Caco-2 (cell line): Measurements from ENCODE around the gene EHF. TPM values are rescaled to one million over a fixed set of nuclear protein-coding genes. Genes with fewer than 3 reads are reported as not detected.

Experiments used
- BruUV-seq: library from RNA; stranded (reverse); fragments of 400-500 nt; replicated peaks from 2 replicates; lab custom pipeline; 2021; lab: Mats Ljungman, UMichigan
- CTCF ChIA-PET: fragments of 300-600 bp; sonication (Branson Sonifier 250); formaldehyde crosslinking; loops from one replicate; lab custom pipeline; 2022; ENCODE audit warnings: antibody characterized with exemption; lab: Charles Lee
- POLR2A ChIA-PET: fragments of 300-600 bp; sonication (Branson Sonifier 250); formaldehyde crosslinking; loops from one replicate; lab custom pipeline; 2022; ENCODE audit warnings: antibody characterized with exemption; lab: Charles Lee
- DNase-seq, 2 experiments: peaks; one replicate each; pipeline versions ENCODE4 v3.0.0 to v3.0.0-alpha.2; 2020 to 2022
- H3K27me3 ChIP-seq: replicated peaks from 2 replicates; pipeline ENCODE4 v1.6.0; 2011; ENCODE audit warnings: low read length; ENCODE audit not compliant: control insufficient read depth, insufficient read depth
- H3K36me3 ChIP-seq: 2 replicates; pipeline ENCODE4 v1.5.1; 2011; ENCODE audit warnings: low read length; ENCODE audit not compliant: control insufficient read depth, insufficient read depth
- H3K4me1 ChIP-seq: fragments of 250-450 bp; sonication (Bioruptor Pico); 2 replicates; pipeline ENCODE4 v1.5.1; 2020; ENCODE audit warnings: mild to moderate bottlenecking
- H3K4me3 ChIP-seq: 2 replicates; pipeline ENCODE4 v1.5.1; 2011; ENCODE audit warnings: low read depth, mild to moderate bottlenecking, control low read depth, low read length
- H3K9me3 ChIP-seq: fragments of 250-450 bp; sonication (Bioruptor Pico); 2 replicates; pipeline ENCODE4 v1.5.1; 2020; ENCODE audit warnings: mild to moderate bottlenecking, moderate library complexity
- H3K27ac Mint-ChIP-seq: one replicate; pipeline ENCODE4 v1.8.0; 2022; ENCODE audit warnings: mixed read lengths; ENCODE audit not compliant: unreplicated experiment
- H3K27me3 Mint-ChIP-seq: one replicate; pipeline ENCODE4 v1.8.0; 2022; ENCODE audit warnings: mixed read lengths; ENCODE audit not compliant: insufficient read depth, unreplicated experiment
- H3K36me3 Mint-ChIP-seq: one replicate; pipeline ENCODE4 v1.8.0; 2022; ENCODE audit warnings: mild to moderate bottlenecking, mixed read lengths; ENCODE audit not compliant: insufficient read depth, unreplicated experiment
- H3K4me1 Mint-ChIP-seq: one replicate; pipeline ENCODE4 v1.8.0; 2022; ENCODE audit warnings: low read depth, mixed read lengths; ENCODE audit not compliant: unreplicated experiment
- H3K4me3 Mint-ChIP-seq: one replicate; pipeline ENCODE4 v1.8.0; 2022; ENCODE audit warnings: mild to moderate bottlenecking, moderate library complexity, mixed read lengths; ENCODE audit not compliant: unreplicated experiment
- H3K9me3 Mint-ChIP-seq: one replicate; pipeline ENCODE4 v1.8.0; 2022; ENCODE audit warnings: mixed read lengths; ENCODE audit not compliant: unreplicated experiment
- CTCF ChIP-seq, 2 experiments: fragments of 200-600 bp in 1 of 2; IDR thresholded peaks; 1 replicate in 1 of 2; 2 replicates in 1 of 2; pipeline versions ENCODE4 v1.5.1 to v1.8.0; 2011 to 2022; ENCODE audit warnings: antibody characterized with exemption in 1 of 2, control low read depth in 1 of 2, inconsistent platforms in 1 of 2, low read depth in 1 of 2, low read length in 1 of 2, mild to moderate bottlenecking in 1 of 2, moderate library complexity in 1 of 2; ENCODE audit not compliant: insufficient read depth in 1 of 2, severe bottlenecking in 1 of 2, unreplicated experiment in 1 of 2
- intact Hi-C: fragments of 100-400 bp; cut with micrococcal nuclease; formaldehyde crosslinking; loops from one replicate; pipeline ENCODE4 v1.10.0; 2022; ENCODE audit not compliant: unreplicated experiment
- total RNA-seq: library from RNA; stranded (reverse); gene quantifications from 2 replicates; pipeline ENCODE4 v1.2.3, GENCODE V29; 2022

EHF gene
- total RNA-seq, 1 experiment from 2014 or later = 0.11 TPM

GRCh38 chr11:34633640-34633989 lies 12.7 kb downstream of the EHF start:
- CTCF ChIA-PET = no interaction called here
- POLR2A ChIA-PET = no interaction called here
- H3K9me3 ChIP-seq = no peaks in the 10 kb centered on the region
- no peaks in the 10 kb centered on the region for H3K27me3 ChIP-seq
- intact Hi-C loops = no loop called here
- H3K4me1 Mint-ChIP-seq = peaks cover 6% of the 10 kb centered on the region
- H3K9me3 Mint-ChIP-seq = no peaks in the 10 kb centered on the region
- no peak overlapping the region for H3K4me3 Mint-ChIP-seq
- no peaks in the 10 kb centered on the region for H3K36me3 Mint-ChIP-seq
- no peak for DNase-seq
- TF ChIP-seq CTCF (IDR thresholded peaks at IDR 0.05; ENCODE audit: insufficient read depth in 1 of 2, low read depth in 1 of 2, low read length in 1 of 2, severe bottlenecking in 1 of 2, unreplicated experiment in 1 of 2) = no peak
- peaks cover 26% of the 10 kb centered on the region for H3K4me1 ChIP-seq
- BruUV-seq = no TSS peak
- no peak overlapping the region for H3K4me3 ChIP-seq
- H3K27ac Mint-ChIP-seq = no peak overlapping the region
- H3K27me3 Mint-ChIP-seq = no peaks in the 10 kb centered on the region
- no peaks in the 10 kb centered on the region for H3K36me3 ChIP-seq

GRCh38 chr11:34633990-34634693 lies 13.2 kb downstream of the EHF start:
- no peak for TF ChIP-seq CTCF (IDR thresholded peaks at IDR 0.05; ENCODE audit: insufficient read depth in 1 of 2, low read depth in 1 of 2, low read length in 1 of 2, severe bottlenecking in 1 of 2, unreplicated experiment in 1 of 2)
- H3K4me3 Mint-ChIP-seq = no peak overlapping the region
- H3K27ac Mint-ChIP-seq = no peak overlapping the region
- intact Hi-C loops = no loop called here
- POLR2A ChIA-PET = no interaction called here
- no TSS peak for BruUV-seq
- H3K36me3 Mint-ChIP-seq = no peaks in the 10 kb centered on the region
- Histone ChIP-seq H3K36me3 (no peaks in the 10 kb centered on the region), H3K4me3 (no peak overlapping the region), H3K9me3 (no peaks in the 10 kb centered on the region), H3K27me3 (no peaks in the 10 kb centered on the region), H3K4me1 (peaks cover 31% of the 10 kb centered on the region)
- no peak for DNase-seq
- peaks cover 11% of the 10 kb centered on the region for H3K4me1 Mint-ChIP-seq
- no peaks in the 10 kb centered on the region for H3K27me3 Mint-ChIP-seq
- CTCF ChIA-PET = no interaction called here
- H3K9me3 Mint-ChIP-seq = no peaks in the 10 kb centered on the region

GRCh38 chr11:34634694-34635062 lies 13.8 kb downstream of the EHF start:
- POLR2A ChIA-PET = no interaction called here
- Mint-ChIP-seq H3K4me1 (peaks cover 17% of the 10 kb centered on the region), H3K27me3 (no peaks in the 10 kb centered on the region), H3K36me3 (no peaks in the 10 kb centered on the region), H3K27ac (no peak overlapping the region), H3K4me3 (no peak overlapping the region), H3K9me3 (no peaks in the 10 kb centered on the region)
- no peak for TF ChIP-seq CTCF (IDR thresholded peaks at IDR 0.05; ENCODE audit: insufficient read depth in 1 of 2, low read depth in 1 of 2, low read length in 1 of 2, severe bottlenecking in 1 of 2, unreplicated experiment in 1 of 2)
- no peaks in the 10 kb centered on the region for H3K27me3 ChIP-seq
- CTCF ChIA-PET = no interaction called here
- H3K4me3 ChIP-seq = no peak overlapping the region
- no TSS peak for BruUV-seq
- H3K9me3 ChIP-seq = no peaks in the 10 kb centered on the region
- no peaks in the 10 kb centered on the region for H3K36me3 ChIP-seq
- intact Hi-C loops = no loop called here
- DNase-seq = no peak
- peaks cover 36% of the 10 kb centered on the region for H3K4me1 ChIP-seq
